PFSK-1 (cell line): ENCODE data around the gene ATF7.
A peak's percentile ranks its signal among the peaks of the same experiment; 100 is the strongest.

Experiments used
- FOXP2 ChIP-seq: optimal IDR thresholded peaks from 2 replicates; pipeline ENCODE3; 2011; ENCODE audit warnings: borderline replicate concordance, control low read depth, inconsistent platforms; ENCODE audit not compliant: insufficient read depth; ENCODE audit errors: extremely low read length, extremely low read depth
- POLR2AphosphoS5 ChIP-seq: IDR thresholded peaks from 2 replicates; pipeline ENCODE4 v1.6.1; 2012; ENCODE audit warnings: low read depth, mild to moderate bottlenecking, control low read depth, low read length, moderate library complexity
- SIN3A ChIP-seq: IDR thresholded peaks from 2 replicates; pipeline ENCODE4 v1.6.1; 2012; ENCODE audit warnings: mild to moderate bottlenecking, low read length, moderate library complexity, borderline replicate concordance; ENCODE audit not compliant: insufficient read depth
- TAF1 ChIP-seq: IDR thresholded peaks from 2 replicates; pipeline ENCODE4 v1.6.1; 2012; ENCODE audit warnings: low read length, control low read depth, borderline replicate concordance; ENCODE audit not compliant: insufficient read depth
- TF ChIP-seq, protein P1 (sequence below), 2 experiments: IDR thresholded peaks; 2 replicates each; pipeline versions ENCODE4 v1.6.1 to v1.8.0; 2011 to 2012; ENCODE audit warnings: low read depth in 2 of 2, low read length in 2 of 2, control low read depth in 1 of 2, inconsistent platforms in 1 of 2, mild to moderate bottlenecking in 1 of 2, moderate library complexity in 1 of 2; ENCODE audit not compliant: insufficient read depth in 1 of 2

ATF7 gene

DNA sequence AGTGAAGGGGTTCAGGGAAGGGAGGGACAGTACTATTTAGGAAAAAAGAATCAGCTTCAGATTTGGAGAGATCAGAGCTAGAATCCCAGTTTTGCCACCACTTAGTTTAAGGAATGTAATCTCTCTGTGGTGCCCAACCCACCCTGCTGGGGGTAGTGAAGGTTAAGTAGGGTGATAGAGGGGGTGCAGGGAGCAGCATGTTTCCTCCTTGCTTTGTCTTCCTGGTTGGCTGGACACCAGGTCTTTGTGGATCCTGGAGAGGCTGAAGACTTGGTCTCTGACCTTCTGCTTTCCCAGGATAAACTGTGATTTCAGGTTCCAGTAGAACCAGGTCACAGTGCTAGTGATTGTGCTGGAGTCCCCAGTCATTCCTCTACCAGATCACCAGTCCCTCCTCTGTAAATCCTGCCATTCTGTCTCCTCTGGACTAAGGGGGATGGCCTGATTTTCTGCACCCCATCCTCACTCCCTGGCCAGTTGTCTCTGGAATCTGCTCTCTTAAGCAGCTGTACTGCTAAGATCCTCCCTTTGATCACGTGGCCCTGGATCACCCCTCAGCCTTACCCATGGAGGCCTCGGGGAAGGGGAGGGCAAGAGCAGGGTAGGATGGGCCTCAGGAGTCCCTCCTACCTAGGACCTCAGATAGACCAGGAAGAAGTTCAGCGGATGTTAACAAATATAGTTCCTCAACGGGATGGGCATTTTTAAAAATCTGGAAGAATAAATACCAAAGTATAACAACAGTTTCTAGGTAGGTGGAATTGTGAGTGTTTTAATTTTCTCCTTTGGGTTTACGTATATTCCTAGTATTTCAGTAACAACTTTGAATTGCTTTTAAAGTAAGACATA, 130.1 kb downstream of the ATF7 start:
- TF ChIP-seq POLR2AphosphoS5 (0 out of 2 replicates have a peak, but pooled peaks have one; percentile 33), SIN3A (no peak)

GRCh38 chr12:53493610-53494391, 132.4 kb downstream of the ATF7 start:
- TF ChIP-seq POLR2AphosphoS5 (no peak; the same call in 1 of the 2 replicates), TAF1 (no peak), SIN3A (no peak), FOXP2 (no peak)
- TF ChIP-seq, protein P1, sequence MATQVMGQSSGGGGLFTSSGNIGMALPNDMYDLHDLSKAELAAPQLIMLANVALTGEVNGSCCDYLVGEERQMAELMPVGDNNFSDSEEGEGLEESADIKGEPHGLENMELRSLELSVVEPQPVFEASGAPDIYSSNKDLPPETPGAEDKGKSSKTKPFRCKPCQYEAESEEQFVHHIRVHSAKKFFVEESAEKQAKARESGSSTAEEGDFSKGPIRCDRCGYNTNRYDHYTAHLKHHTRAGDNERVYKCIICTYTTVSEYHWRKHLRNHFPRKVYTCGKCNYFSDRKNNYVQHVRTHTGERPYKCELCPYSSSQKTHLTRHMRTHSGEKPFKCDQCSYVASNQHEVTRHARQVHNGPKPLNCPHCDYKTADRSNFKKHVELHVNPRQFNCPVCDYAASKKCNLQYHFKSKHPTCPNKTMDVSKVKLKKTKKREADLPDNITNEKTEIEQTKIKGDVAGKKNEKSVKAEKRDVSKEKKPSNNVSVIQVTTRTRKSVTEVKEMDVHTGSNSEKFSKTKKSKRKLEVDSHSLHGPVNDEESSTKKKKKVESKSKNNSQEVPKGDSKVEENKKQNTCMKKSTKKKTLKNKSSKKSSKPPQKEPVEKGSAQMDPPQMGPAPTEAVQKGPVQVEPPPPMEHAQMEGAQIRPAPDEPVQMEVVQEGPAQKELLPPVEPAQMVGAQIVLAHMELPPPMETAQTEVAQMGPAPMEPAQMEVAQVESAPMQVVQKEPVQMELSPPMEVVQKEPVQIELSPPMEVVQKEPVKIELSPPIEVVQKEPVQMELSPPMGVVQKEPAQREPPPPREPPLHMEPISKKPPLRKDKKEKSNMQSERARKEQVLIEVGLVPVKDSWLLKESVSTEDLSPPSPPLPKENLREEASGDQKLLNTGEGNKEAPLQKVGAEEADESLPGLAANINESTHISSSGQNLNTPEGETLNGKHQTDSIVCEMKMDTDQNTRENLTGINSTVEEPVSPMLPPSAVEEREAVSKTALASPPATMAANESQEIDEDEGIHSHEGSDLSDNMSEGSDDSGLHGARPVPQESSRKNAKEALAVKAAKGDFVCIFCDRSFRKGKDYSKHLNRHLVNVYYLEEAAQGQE (IDR thresholded peaks at IDR 0.05; ENCODE audit: insufficient read depth in 1 of 2, low read depth in 2 of 2, low read length in 2 of 2): no peak

GRCh38 chr12:53492830-53493609, 133.2 kb downstream of the ATF7 start:
- TF ChIP-seq, protein P1 (IDR thresholded peaks at IDR 0.05; ENCODE audit: insufficient read depth in 1 of 2, low read depth in 2 of 2, low read length in 2 of 2): no peak
- TF ChIP-seq TAF1: 0 out of 2 replicates have a peak, but pooled peaks have one; percentile 33
- TF ChIP-seq POLR2AphosphoS5: peak; percentile 75
- TF ChIP-seq SIN3A: peak; percentile 37; the same call in 1 of the 2 replicates
- TF ChIP-seq FOXP2: no peak

- no peak for TF ChIP-seq FOXP2
- TF ChIP-seq, protein P1 (IDR thresholded peaks at IDR 0.05; ENCODE audit: insufficient read depth in 1 of 2, low read depth in 2 of 2, low read length in 2 of 2): no peak
- TF ChIP-seq POLR2AphosphoS5: no peak
- no peak for TF ChIP-seq TAF1
- TF ChIP-seq SIN3A: no peak
Observed at GRCh38 chr12:53492188-53492587, 134.0 kb downstream of the ATF7 start.

- TF ChIP-seq, protein P1 (IDR thresholded peaks at IDR 0.05; ENCODE audit: insufficient read depth in 1 of 2, low read depth in 2 of 2, low read length in 2 of 2): no peak
- TF ChIP-seq SIN3A (no peak), FOXP2 (no peak), TAF1 (no peak), POLR2AphosphoS5 (no peak)
Observed at GRCh38 chr12:53489242-53489864, 136.8 kb downstream of the ATF7 start.
